ENCODE measurements around the gene NUDCD3.

DNA sequence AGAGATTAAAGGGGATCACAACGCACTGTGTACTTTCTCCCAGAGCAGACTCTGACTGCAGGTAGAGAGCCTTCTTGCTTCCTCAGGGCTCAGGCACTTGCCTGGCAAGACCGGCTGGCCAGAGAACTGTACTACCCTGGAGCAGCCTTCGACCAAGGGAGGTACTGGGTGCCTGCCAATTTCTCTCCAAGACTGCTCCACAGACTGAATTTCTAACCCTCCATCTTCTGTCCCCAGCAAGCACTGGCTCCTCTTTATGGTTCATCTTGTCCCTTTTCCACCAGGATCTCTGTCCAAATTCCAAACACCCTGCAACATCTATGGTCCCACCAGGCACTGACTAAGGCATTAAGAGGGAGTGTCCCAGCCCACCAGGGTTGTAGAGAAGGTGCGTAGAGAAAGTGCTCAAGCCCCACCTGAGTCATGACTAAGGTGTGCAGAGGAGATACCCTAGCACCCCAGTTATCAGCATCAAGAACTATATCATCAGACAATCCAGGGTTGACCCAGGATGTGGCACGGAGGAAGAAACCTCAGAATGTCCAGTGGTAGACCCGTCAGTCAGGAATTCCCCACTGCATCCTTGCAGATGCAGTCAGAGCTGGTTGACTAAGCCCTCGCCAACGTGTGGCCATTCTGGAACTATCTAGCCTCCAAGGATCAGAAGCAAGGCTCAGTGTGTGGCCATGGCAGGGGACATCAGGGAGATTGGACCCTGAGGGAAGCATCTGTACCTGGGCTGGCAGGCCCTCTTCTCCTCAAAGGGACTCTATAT is 104.1 kb downstream of the NUDCD3 start:
- TF ChIP-seq, protein P1, sequence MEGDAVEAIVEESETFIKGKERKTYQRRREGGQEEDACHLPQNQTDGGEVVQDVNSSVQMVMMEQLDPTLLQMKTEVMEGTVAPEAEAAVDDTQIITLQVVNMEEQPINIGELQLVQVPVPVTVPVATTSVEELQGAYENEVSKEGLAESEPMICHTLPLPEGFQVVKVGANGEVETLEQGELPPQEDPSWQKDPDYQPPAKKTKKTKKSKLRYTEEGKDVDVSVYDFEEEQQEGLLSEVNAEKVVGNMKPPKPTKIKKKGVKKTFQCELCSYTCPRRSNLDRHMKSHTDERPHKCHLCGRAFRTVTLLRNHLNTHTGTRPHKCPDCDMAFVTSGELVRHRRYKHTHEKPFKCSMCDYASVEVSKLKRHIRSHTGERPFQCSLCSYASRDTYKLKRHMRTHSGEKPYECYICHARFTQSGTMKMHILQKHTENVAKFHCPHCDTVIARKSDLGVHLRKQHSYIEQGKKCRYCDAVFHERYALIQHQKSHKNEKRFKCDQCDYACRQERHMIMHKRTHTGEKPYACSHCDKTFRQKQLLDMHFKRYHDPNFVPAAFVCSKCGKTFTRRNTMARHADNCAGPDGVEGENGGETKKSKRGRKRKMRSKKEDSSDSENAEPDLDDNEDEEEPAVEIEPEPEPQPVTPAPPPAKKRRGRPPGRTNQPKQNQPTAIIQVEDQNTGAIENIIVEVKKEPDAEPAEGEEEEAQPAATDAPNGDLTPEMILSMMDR (IDR thresholded peaks at IDR 0.05) = no peak
- TF ChIP-seq POLR2A (IDR thresholded peaks at IDR 0.05) = no peak
